GM19239 (cell line): ENCODE measurements around the gene RNF181.
"Not testable (repeated sequence)": the region's sequence is repeated elsewhere in the genome, so short reads cannot be mapped to it uniquely, and the experiment has no call there.

Source experiments
- DNase-seq: peaks from one replicate; pipeline ENCODE4 v3.0.0; 2011; ENCODE audit warnings: low spot score; ENCODE audit not compliant: insufficient read length
- FAIRE-seq: peaks from 2 replicates; lab custom pipeline; 2011; peaks lifted over from hg19 to GRCh38; lab: Jason Lieb, UNC

The RNF181 gene

DNA sequence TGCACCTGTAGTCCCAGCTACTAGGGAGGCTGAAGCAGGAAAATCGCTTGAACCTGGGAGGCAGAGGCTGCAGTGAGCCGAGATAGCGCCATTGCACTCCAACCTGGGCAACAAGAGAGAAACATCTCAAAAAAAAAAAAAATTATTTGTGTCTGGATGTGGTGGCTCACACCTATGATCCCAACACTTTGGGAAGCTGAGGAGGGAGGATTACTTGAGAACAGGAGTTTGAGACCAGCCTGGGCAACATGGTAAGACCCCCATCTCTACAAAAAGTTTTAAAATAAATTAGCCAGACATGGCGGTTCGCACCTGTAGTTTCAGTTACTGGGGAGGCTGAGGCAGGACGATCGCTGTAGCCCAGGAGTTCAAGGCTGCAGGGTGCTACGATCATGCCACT is 19.8 kb upstream of the RNF181 start:
- FAIRE-seq, result no peak
- no peak for DNase-seq

- DNase-seq (no peak), FAIRE-seq (no peak)
These were observed 18.5 kb upstream of the RNF181 start for GRCh38 chr2:85577063-85577385.

- FAIRE-seq (peak; percentile 91), DNase-seq (peak; percentile 69)
These were observed 17.9 kb upstream of the RNF181 start, which contains the start of gene VAMP8 for GRCh38 chr2:85577386-85578242. VAMP8 (plus strand) TSS chr2:85577586; CDS start chr2:85577647, 61 bp downstream.

GRCh38 chr2:85578243-85579180 is 17.0 kb upstream of the RNF181 start:
- no peak for DNase-seq
- FAIRE-seq, result peak; percentile 70

GRCh38 chr2:85579266-85579935 is 16.1 kb upstream of the RNF181 start:
- FAIRE-seq (peak; percentile 14), DNase-seq (no peak)

GRCh38 chr2:85580206-85580605 is 15.3 kb upstream of the RNF181 start:
- FAIRE-seq, result no peak
- DNase-seq, result no peak

DNA sequence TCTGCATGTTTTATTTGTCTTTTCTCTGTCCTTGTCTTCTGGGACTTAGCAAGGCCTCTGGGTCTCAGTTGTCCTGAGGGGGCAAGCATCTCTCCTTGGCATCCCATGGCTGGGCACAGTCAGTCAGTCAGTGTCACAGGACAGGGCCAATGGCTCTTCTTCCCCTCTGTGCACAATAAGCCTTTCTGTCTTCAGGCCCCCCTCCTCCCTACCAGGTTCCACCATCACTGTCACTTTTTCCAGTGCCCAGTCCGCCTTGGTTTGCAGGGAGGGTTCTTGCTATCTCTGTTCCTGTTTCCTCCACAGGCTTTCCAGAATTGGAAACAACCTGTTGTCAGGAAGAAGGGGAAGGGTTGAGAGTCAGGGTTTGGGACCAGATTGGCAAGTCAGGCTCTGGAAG is 13.1 kb upstream of the RNF181 start:
- DNase-seq, result no peak
- no peak for FAIRE-seq

- DNase-seq (no peak), FAIRE-seq (no peak)
These were observed 11.7 kb upstream of the RNF181 start for GRCh38 chr2:85583667-85584353.

DNA sequence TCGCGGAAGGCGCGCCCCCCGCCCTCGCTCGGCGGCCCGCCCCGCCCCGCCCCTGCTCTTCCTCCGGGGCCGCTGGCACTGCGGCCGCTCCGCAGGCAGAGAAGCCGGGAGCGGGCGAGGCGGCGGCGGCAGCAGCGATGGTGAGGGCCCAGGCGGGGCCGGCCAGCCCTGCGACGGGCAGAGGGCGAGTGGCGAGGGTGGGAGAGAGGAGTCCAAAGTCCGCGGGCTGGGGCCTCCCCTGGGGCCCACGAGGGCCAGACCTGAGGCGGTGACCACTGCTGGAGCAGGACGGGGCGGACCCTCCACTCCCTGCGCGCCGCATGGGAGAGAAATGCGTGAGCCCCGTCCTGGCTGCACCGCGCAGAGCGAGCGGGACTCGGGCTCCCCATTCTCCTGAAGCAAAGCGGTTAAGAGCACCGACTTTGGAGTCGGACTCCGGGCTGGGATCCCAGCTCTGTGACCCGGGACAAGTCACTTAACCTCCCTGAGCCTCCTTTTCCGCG is 11.1 kb upstream of the RNF181 start, which contains the start of gene VAMP5:
TSS of gene VAMP5 (plus strand) at position 78 of the 503 bp plus-strand sequence. CDS start at position 138, 60 bp downstream.
- FAIRE-seq (no peak), DNase-seq (peak; percentile 66)

DNA sequence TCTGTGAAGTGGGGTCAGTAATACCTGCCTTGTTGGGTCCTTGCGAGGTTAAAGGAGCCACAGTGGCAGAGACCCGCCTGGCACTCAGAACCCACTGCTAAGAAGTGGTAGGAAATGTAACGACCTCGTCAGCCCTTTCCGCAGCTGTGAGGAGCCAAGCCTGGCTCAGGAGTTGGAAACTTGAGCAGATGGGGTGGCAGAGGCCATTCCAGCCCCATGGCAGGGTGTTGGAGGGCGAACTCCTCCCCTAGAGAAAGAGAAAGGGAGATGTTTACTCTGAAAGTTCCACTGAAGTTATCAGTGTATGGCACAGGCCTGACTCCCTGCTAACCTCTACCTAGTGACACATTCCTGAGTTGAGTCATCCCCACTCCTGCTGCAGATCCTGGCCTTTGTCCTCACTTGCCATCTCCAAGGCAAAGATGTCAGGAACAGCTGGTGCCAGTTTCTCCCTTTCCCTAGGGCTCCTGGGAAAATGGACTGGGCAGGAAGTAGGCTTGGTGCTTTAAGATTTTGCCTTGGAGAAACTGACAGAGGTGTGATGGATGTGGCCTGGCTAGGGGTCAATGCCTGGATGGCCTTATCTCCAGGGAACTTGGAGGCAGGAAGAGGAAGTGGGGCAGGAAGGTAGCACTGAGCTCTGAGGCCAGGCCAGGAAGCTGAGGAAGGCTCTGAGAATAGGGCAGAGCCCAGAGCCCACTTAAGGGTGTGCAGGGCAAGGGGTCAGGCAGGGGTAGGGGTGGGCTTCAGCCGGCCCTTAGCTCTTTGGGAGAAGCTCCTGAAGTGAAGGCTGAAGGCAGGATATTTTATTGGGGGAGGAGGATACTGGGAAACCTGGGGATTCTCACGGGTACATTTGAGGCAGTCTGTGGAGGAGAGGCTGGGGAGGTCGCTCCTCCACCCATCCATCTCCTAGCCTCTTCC is 10.4 kb upstream of the RNF181 start:
- FAIRE-seq (peak; percentile 74), DNase-seq (no peak)

- DNase-seq (no peak), FAIRE-seq (no peak)
These were observed 9.8 kb upstream of the RNF181 start for GRCh38 chr2:85585781-85586105.

DNA sequence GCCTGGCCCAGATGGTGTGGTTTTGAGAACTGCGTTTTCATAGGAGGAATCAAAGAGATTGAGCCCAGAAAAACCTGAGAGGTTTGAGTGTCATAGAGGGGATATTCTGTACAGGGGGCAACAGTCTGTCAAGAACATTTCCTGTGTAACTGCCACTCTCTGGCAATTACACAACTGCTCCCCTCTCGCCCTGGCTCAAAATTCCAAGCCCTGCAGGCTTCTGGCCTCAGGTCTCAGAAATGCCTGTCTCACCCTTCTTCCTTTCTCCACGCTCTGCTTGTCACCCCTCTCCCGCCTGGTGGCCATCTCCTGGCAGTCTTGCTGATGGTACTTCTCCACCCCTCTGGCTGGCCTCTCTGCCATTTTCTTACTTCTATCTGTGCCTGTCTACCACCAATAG is 7.3 kb upstream of the RNF181 start:
- DNase-seq (no peak), FAIRE-seq (no peak)

- DNase-seq, result no peak
- no peak for FAIRE-seq
These were observed 6.9 kb upstream of the RNF181 start for GRCh38 chr2:85588645-85589044.

- no peak for FAIRE-seq
- no peak for DNase-seq
These were observed 6.4 kb upstream of the RNF181 start for GRCh38 chr2:85589181-85589580.

DNA sequence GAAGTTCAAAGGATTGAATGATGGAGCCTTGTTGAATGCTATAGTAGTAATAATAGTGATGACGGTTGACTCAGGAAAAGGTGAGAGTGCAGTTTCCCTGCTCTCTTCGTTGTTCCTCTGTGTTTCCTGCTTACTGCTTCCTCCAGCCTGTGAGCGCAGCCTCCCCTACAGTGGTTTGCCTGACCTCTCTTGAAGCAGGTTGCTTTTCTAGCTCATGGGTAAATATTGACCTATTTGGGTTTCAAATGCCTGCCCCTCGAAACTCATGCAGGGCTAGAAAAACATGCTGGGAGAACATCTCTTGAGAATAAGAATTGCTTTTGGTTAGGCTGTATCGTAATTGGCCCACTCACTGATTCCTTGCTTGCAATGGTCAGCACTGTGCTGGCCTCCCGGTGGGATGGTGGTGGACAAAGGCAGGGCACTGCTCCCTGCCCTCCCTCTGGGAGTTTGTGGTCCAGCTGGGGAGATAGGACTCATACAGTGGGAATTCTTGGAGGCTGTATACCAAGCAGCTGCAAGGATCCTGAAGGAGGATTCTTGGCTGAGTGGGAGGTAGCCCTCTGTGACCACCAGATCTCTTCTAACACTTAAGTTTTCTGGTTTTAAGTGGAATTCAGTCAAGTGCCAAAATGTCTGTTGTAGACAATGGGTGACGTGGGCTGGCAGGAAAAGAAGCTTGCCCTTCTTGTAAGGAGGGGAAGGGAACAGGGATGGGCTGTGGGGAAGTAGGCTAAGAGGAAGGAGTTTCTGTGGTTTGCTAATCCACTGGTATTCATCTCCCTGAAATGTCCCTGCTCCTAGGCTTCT is 5.4 kb upstream of the RNF181 start:
- no peak for DNase-seq

GRCh38 chr2:85590950-85591349 is 4.6 kb upstream of the RNF181 start:
- FAIRE-seq, result no peak

More for the DNA sequence above, 5.4 kb upstream of the RNF181 start:
- FAIRE-seq, result no peak

DNA sequence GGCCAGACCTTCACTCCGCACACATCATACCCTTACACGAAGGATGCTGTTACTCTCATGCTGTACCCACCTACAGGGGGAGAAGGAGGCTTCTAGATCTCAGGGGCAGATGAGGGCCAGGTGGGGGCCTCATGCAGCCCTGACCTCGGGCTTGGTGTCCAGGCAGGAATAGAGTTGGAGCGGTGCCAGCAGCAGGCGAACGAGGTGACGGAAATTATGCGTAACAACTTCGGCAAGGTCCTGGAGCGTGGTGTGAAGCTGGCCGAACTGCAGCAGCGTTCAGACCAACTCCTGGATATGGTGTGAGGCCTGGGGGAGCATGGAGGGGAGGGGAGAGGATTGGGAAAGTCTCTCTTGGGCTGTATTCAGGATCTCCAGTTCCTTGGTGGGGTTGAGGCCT is 4.0 kb upstream of the RNF181 start:
- DNase-seq (no peak), FAIRE-seq (no peak)

More at GRCh38 chr2:85590950-85591349, 4.6 kb upstream of the RNF181 start:
- DNase-seq, result no peak

DNA sequence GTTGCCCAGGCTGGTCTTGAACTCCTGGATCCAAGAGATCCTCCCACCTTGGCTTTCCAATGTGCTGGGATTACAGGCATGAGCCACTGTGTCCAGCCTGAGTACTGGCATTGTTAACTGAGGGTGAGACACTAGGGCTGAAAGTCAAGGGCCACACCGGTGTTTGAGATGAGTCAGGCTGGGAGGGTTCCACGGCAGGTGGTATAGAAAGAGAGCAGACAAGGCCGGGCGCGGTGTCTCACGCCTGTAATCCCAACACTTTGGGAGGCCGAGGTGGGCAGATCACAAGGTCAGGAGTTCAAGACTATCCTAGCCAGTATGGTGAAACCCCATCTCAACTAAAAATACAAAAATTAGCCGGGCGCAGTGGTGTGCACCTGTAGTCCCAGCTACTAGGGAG is 3.2 kb upstream of the RNF181 start:
- not testable (repeated sequence) for DNase-seq

More for the DNA sequence above, 3.2 kb upstream of the RNF181 start:
- FAIRE-seq, result not testable (repeated sequence)
